DLD1 (cell line): ENCODE results near the gene MSMB.
"Not testable (repeated sequence)": the region's sequence is repeated elsewhere in the genome, so short reads cannot be mapped to it uniquely, and the experiment has no call there.

Experiments used
- in situ Hi-C: cut with HindIII; loops from 2 replicates; pipeline ENCODE4 v1.10.0; 2017; ENCODE audit warnings: low sequenced_read_pairs

The MSMB gene

GRCh38 chr10:46014683-46015405 is 31.2 kb downstream of the MSMB start:
- in situ Hi-C loops, result no loop called here

- in situ Hi-C loops, result no loop called here
Observed at GRCh38 chr10:46014206-46014605, 31.9 kb downstream of the MSMB start.

- in situ Hi-C loops, result no loop called here
Observed at GRCh38 chr10:46012746-46013145, 33.3 kb downstream of the MSMB start.

- in situ Hi-C loops, result no loop called here
Observed at GRCh38 chr10:46006219-46006618, 39.9 kb downstream of the MSMB start.

GRCh38 chr10:46005383-46005782 is 40.7 kb downstream of the MSMB start:
- in situ Hi-C loops, result no loop called here

GRCh38 chr10:46004963-46005362 is 41.1 kb downstream of the MSMB start:
- in situ Hi-C loops, result no loop called here

GRCh38 chr10:46002916-46003693 is 43.0 kb downstream of the MSMB start:
- in situ Hi-C loops, result no loop called here

- in situ Hi-C loops, result not testable (repeated sequence)
Observed at GRCh38 chr10:46002189-46002687, 43.8 kb downstream of the MSMB start.

- in situ Hi-C loops, result no loop called here
Observed at GRCh38 chr10:46001187-46001756, 44.8 kb downstream of the MSMB start.

- in situ Hi-C loops, result no loop called here
Observed at GRCh38 chr10:46000538-46000937, 45.5 kb downstream of the MSMB start.

GRCh38 chr10:45999955-46000354 is 46.1 kb downstream of the MSMB start:
- in situ Hi-C loops, result not testable (repeated sequence)

GRCh38 chr10:45997994-45998763 is 47.9 kb downstream of the MSMB start:
- in situ Hi-C loops, result no loop called here

GRCh38 chr10:45997557-45997956 is 48.5 kb downstream of the MSMB start:
- in situ Hi-C loops, result no loop called here

- in situ Hi-C loops, result not testable (repeated sequence)
Observed at GRCh38 chr10:45985590-45985989, 60.5 kb downstream of the MSMB start.

- in situ Hi-C loops, result not testable (repeated sequence)
Observed at GRCh38 chr10:45984473-45984872, 61.6 kb downstream of the MSMB start.

- in situ Hi-C loops, result not testable (repeated sequence)
Observed at GRCh38 chr10:45983538-45984186, 62.4 kb downstream of the MSMB start.
